HG02588 (cell line): ENCODE results near the gene F2RL3.
"Not testable (repeated sequence)": the region's sequence is repeated elsewhere in the genome, so short reads cannot be mapped to it uniquely, and the experiment has no call there.

Experiments used
- ATAC-seq: cut with Tn5 transposase; IDR thresholded peaks from one replicate; pipeline ENCODE4 v1.9.1; 2021; ENCODE audit warnings: mild to moderate bottlenecking, moderate library complexity; ENCODE audit not compliant: unreplicated experiment

F2RL3 gene

GRCh38 chr19:16874250-16874977 is 14.4 kb upstream of the F2RL3 start:
- no peak for ATAC-seq

- not testable (repeated sequence) for ATAC-seq
Measured at GRCh38 chr19:16874978-16875299, 13.9 kb upstream of the F2RL3 start.

GRCh38 chr19:16875584-16876555 is 12.9 kb upstream of the F2RL3 start:
- no peak for ATAC-seq

GRCh38 chr19:16876904-16877361 is 11.9 kb upstream of the F2RL3 start:
- ATAC-seq: no peak

- ATAC-seq: no peak
Measured at GRCh38 chr19:16877581-16877980, 11.2 kb upstream of the F2RL3 start.

- no peak for ATAC-seq
Measured at GRCh38 chr19:16878181-16878965, 10.4 kb upstream of the F2RL3 start.

- ATAC-seq: no peak
Measured at GRCh38 chr19:16880884-16881554, 7.8 kb upstream of the F2RL3 start.

GRCh38 chr19:16882146-16882545 is 6.7 kb upstream of the F2RL3 start:
- no peak for ATAC-seq

GRCh38 chr19:16883522-16883921 is 5.3 kb upstream of the F2RL3 start:
- no peak for ATAC-seq

- no peak for ATAC-seq
Measured at GRCh38 chr19:16885166-16885565, 3.6 kb upstream of the F2RL3 start.

- ATAC-seq: no peak
Measured at GRCh38 chr19:16886305-16886880, 2.4 kb upstream of the F2RL3 start.

GRCh38 chr19:16887353-16888265 is 1.2 kb upstream of the F2RL3 start:
- ATAC-seq: no peak

GRCh38 chr19:16889366-16889882 is 625 bp downstream of the F2RL3 start:
- no peak for ATAC-seq

GRCh38 chr19:16889883-16890460 is 1.2 kb downstream of the F2RL3 start:
- ATAC-seq: no peak

GRCh38 chr19:16890461-16891184 is 1.8 kb downstream of the F2RL3 start:
- no peak for ATAC-seq

GRCh38 chr19:16891696-16892382 is 3.0 kb downstream of the F2RL3 start:
- ATAC-seq: no peak

- ATAC-seq: no peak
Measured at GRCh38 chr19:16892436-16892835, 3.6 kb downstream of the F2RL3 start.
